Stimulated activated CD8-positive, alpha-beta memory T cell treated with anti-CD3 and anti-CD28 coated beads, Interleukin-12 subunit alpha, Interleukin-12 subunit beta, amount 100 ng/mL, for 24 hours (primary cell): Measurements from ENCODE around the gene FRS2.
A peak's percentile ranks its signal among the peaks of the same experiment; 100 is the strongest.
"Not testable (repeated sequence)": the region's sequence is repeated elsewhere in the genome, so short reads cannot be mapped to it uniquely, and the experiment has no call there.

Source experiments
- DNase-seq: peaks from one replicate; pipeline ENCODE4 v3.0.0-alpha.2; 2020; ENCODE audit errors: extremely low read depth

The FRS2 gene

DNA sequence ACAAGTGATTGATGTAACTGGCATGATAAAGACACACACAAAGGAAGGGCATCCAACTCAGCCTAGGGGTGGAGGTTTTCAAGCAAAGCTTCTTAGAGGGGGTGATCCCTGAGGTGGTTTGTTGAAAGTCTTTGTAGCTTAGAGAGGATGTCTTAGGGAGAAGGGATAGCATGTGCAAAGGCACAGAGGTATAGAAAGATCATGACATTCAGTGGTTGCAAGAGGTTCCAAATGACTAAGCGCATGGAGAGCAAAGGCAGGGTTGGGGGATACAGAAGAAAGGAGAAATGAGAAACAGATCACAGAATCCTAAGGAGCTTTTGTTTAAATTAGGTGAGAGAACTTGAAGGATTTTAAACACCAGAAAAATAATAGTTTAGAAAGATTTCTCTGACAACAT lies 109.9 kb downstream of the FRS2 start:
- DNase-seq: no peak

DNA sequence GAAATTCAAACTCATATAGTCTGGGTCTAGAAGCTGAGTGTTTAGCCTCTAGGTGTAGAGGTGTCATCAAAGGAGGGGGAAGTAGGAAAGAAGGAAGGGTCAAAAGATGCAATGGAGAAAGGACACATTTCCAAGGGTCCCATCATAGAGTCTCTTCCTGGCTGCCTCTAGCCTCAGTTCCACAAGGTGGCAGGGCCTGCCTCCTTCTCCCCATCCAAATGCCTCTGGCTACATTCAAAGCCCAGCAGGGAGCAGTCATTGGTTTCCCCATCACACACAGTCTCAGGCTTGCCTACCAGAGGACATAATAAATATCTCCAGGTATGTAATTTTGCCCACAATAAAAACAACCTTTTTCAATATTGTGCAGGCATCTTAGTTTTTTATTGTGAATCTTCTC lies 113.0 kb downstream of the FRS2 start:
- no peak for DNase-seq

DNA sequence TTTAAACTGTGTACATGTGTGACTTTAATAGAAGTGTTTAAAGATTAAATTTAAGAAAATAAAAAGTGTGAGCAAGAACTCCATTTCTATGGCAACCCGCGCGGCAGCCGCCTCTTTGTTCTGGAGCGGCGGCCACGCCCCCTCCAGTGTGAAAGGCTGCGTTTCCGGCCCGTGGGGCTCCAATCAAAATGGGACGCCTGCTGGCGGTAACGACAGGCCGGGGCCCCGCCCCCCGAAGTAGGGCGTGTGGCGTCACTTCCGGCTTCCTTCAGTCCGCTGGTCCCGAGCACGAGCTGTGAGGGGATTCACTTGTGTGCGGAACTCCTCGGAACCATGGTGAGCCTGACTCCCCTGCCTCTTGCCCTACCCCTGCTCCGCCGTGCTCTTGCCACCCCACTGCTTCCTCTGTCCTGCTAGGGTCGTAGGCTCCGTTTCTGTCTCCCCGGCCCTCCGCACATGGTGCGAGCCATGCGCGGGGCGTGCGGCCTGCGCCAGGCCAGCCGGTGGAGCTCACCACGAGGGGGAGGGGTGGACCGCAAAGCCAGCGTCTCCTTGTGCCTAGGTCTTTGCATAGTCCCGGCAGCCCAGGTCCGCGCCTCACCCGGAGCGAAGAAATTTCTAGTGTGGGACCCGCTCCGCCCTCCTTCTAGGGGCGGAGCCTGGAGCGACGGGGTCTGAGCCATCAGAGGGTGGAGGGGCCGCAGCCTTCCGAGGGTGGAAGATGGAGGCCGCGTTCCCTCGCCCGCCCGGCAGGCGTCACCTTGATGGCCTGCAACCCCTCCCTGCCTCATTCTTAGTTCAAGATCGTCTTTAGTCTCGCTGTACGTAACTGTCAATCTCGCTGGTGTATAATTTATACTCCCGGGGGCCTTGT lies 115.2 kb downstream of the FRS2 start, which contains the start of gene CCT2:
Gene CCT2 (plus strand): TSS at position 271 of the 874 bp plus-strand sequence. CDS start 63 bp downstream, at position 334.
- DNase-seq: peak; percentile 94

DNA sequence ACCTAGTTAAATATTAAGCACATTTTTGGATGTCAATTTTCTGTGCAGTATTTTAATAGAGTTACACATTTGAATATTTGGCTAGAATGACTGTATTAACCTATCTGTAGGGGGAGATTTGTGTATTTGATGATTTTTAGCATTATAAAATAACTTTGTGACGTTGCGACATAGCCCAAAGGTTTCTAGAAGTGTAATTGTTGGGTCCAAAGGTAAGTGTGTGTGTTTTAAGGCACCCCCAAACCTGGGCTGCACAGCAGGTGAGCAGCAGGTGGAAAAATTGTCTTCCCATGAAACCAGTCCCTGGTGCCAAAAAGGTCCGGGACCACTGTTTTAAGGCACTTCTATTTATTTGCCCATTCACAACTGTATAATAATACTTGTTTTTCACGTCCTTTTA lies 118.3 kb downstream of the FRS2 start:
- no peak for DNase-seq

DNA sequence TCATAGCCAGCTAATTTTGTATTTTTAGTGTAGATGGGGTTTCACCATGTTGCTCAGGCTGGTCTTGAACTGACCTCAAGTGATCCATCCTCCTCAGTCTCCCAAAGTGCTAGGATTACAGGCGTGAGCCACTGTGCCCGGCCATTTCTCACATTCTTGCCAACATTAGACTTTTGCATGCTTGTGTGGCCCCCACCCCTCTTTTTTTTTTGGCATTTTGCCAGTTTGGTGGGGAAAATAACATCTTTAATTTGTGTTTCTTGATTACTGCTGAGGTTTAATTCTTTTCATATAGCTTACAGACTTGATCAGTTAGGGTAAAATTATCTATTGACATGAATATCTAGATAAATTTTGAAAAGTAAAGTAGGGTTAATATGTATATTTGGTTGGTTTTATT lies 118.9 kb downstream of the FRS2 start:
- DNase-seq: no peak

GRCh38 chr12:69595689-69596088 lies 125.5 kb downstream of the FRS2 start:
- DNase-seq: no peak

DNA sequence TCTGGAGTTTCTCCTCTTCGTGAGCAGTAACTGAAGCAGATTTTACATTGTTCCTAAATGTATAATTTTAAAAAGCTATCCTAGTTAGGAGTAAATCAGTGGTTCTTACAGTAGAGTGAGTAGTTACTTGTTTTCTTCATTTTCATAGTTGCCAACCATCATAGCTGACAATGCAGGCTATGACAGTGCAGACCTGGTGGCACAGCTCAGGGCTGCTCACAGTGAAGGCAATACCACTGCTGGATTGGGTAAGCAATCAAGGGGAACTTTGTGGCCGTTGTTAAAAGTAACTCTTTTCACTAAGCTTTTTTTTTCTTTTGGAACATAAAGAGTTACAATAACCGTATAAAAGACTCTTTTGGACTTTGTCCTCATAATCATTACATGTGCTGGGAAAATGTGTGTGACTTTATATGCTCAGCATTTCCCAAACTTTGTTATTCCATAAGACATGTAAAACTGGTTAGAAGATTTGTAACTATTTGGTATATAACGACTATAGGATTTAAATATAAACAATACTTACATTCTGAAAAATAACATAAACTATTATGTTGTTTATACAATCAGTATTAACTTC lies 128.1 kb downstream of the FRS2 start:
- no peak for DNase-seq

DNA sequence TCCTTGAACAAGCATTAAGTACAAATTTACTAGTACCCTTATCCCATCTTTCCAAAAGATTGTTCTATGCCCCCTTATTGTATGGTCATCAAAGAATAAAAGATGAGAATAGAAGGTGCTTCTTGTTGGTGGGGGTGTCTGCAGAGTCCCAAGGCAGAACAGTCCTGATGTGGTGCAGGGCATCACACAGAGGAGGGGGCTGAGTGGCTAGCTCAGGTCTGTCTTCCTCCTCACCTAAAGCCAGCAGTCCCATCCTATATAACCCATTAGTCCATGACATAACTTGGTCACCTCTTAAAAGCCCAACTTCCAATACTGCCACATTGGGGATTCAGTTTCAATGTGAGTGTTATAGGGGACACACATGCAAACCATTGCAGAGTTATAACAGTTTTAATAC lies 130.6 kb downstream of the FRS2 start:
- DNase-seq: no peak

DNA sequence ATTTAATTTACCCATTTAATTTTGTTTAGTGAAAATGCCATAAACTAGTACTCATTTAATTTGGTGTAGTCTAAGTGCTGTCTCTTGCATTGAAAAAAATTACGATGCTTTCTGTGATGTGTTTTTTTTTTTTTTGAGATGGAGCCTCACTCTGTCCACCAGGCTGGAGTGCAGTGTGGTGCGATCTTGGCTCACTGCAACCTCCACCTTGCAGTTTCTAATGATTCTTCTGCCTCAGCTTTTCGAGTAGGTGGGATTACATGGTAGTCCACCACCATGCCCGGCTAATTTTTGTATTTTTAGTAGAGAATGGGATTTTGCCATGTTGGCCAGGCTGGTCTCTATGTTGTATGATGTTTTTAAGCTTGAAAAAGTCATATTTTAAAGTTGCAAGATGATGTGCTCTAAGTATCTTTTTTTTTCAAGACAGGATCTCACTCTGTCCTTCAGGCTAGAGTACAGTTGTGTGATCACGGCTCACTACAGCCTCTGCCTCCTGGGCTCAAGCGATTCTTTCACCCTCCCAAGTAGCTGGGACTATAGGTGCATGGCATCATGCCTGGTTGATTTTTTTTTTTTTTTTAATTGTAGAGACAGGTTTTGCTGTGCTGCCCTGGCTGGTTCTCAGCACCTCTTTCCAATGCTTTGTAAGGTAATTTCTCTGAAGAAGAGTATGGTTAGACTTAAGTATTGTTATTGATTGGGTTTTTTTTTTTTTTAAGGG lies 131.9 kb downstream of the FRS2 start:
- no peak for DNase-seq

DNA sequence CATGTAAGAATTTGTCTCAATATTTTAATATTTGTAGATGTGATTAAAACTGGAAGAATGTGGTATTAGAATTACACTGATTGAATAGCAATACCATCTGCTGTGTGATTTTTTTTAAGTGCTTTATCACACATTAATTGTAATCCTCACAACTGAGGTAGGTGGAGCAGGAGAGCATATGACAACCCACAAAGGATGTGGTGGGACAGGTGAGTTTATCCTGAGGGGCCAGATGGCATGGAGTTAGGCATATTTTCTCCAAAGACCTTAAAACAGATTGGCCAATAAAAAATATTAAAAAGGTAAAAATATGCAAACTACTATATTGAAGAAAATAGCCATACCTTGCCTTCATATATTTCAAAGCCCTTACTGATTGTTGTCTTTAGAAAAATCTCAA lies 132.8 kb downstream of the FRS2 start:
- no peak for DNase-seq

DNA sequence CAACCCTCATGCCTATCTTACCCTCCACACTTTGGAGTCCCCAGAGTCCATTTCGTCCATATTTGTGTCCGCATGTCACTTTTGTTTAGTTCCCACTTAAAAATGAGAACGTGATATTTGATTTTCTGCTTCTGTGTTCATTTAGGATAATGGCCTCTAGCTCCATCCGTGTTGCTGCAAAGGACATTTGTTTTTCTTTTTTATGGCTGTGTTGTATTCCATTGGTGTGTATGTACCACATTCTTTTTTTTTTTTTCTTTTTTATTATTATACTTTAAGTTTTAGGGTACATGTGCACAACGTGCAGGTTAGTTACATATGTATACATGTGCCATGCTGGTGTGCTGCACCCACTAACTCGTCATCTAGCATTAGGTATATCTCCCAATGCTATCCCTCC lies 133.4 kb downstream of the FRS2 start:
- DNase-seq: not testable (repeated sequence)

DNA sequence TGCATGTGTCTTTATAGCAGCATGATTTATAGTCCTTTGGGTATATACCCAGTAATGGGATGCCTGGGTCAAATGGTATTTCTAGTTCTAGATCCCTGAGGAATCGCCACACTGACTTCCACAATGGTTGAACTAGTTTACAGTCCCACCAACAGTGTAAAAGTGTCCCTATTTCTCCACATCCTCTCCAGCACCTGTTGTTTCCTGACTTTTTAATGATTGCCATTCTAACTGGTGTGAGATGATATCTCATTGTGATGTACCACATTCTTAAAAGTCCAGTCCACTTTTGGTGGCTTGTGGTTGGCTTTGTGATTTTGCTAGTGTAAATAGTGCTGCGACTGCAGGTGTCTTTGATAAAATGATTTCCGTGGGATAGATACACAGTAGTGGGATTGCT lies 134.1 kb downstream of the FRS2 start:
- not testable (repeated sequence) for DNase-seq

DNA sequence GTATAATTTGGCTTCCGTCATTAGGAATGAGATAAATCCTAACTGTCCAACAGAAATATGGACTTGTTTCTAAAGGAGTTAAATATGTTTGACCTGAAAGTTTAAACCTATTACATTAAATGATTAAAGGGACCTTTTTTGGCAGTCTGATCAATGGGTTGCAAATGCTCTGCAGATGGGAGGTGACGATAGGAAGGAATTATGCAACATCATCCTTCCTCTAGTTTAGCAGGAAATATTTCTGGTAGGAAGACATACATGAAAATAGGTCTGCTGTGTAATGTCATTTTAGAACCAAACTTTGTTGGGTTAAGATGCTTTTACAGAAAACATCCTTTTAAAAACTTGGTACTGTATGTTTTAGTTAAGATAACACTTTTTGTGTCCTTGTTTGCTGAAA lies 137.9 kb downstream of the FRS2 start:
- DNase-seq: no peak

GRCh38 chr12:69610126-69610525 lies 139.9 kb downstream of the FRS2 start:
- DNase-seq: no peak

DNA sequence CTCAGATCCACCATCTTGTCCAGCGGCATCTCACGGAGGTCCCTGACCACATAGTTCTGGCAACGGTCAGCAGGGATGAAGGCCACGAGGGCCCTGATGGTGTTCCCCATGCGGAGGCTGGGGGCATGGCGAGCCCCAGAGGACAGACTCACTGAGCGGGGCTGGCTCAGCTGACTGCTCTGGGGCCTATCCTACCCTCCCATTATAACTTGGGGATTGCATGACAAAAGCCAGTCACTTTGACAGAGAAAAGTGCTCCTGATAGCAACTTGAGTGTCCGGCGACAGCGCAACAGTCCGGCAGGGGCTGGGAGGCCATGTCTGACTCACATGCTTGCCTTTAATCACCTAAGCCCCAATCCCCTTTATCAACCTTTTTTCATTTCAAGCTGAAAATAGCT lies 140.5 kb downstream of the FRS2 start, which contains the start of gene LRRC10:
Gene LRRC10 (minus strand): TSS at position 179 of the 400 bp plus-strand sequence. CDS start 69 bp downstream, at position 110.
- DNase-seq: no peak

- DNase-seq: no peak
Observed at GRCh38 chr12:69613351-69613750, 143.2 kb downstream of the FRS2 start.

DNA sequence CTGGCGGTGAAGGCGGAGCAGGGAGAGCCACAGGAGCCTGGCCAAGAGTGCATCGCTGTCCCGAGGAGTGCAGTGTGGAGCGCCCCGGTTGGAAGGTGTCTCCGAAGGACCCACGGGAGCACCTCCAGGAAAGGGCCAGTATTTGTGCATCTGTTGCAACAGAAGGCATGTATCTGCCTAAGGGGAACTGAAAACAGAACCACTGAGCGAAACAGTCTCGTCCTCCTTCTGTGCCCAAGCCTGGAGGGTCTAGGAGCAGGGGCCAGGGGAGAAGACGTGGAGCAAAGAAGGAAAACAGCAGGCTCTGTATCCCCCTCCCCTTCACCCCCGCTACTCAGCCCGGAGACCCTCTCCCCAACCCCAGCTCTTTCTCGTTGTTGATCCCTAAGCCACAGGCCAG lies 145.8 kb downstream of the FRS2 start:
- no peak for DNase-seq

GRCh38 chr12:69619050-69619449 lies 148.9 kb downstream of the FRS2 start:
- DNase-seq: no peak

- no peak for DNase-seq
Observed at GRCh38 chr12:69620077-69620476, 149.9 kb downstream of the FRS2 start.

GRCh38 chr12:69620921-69621320 lies 150.7 kb downstream of the FRS2 start:
- no peak for DNase-seq

DNA sequence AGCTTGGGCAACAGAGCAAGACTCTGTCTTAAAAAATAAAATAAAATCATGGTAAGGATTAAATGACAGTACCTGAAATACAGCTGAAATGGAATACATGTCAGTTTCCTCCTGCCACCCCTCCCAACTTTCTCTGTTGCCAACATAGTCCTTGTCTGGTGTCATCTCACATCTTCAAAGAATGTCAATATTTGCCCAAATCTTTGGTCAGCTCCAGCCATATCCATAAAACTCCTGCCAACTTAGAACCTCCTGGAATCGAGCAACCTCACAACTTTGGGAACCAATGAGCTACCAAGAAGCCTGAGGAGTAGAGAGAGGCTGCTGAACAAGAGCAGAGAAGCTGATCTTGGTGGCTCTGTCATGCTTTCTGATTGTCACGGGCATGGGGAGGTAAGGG lies 151.4 kb downstream of the FRS2 start:
- DNase-seq: no peak

- no peak for DNase-seq
Observed at GRCh38 chr12:69623970-69624369, 153.8 kb downstream of the FRS2 start.

DNA sequence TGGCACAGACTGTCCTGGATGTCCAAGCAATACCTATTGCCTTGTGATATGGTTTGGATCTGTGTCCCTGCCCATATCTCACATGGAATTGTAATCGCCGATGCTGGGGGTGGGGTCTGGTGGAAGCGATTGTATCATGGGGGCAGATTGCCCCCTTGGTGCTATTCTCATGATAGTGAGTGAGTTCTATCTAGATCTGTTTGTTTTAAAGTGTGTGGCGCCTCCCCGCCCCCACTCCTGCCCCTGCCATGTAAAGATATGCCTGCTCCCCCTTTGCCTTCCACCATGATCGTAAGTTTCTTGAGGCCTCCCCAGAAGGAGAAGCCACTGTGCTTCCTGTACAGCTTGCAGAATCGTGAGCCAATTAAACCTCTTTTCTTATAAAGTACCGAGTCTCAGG lies 157.3 kb downstream of the FRS2 start:
- no peak for DNase-seq
